NB4 (cell line): ENCODE results near the gene TRDN.

ENCODE experiments used
- CTCF ChIP-seq: IDR thresholded peaks from one replicate; pipeline ENCODE4 v1.5.1; 2012; ENCODE audit warnings: low read depth, low read length
- POLR2A ChIP-seq: IDR thresholded peaks from 2 replicates; pipeline ENCODE4 v1.6.1; 2011; ENCODE audit warnings: mild to moderate bottlenecking; ENCODE audit not compliant: insufficient read length; ENCODE audit errors: extremely low read depth

- TF ChIP-seq CTCF (no peak), POLR2A (no peak)
Measured at GRCh38 chr6:123575188-123575587, 61.6 kb downstream of the TRDN start.
